GM18907 (cell line): ENCODE measurements around the gene ZNF426.

Source experiments
- ATAC-seq: cut with Tn5 transposase; IDR thresholded peaks from one replicate; pipeline ENCODE4 v1.9.1; 2021; ENCODE audit warnings: mild to moderate bottlenecking, moderate library complexity; ENCODE audit not compliant: unreplicated experiment

Gene ZNF426

DNA sequence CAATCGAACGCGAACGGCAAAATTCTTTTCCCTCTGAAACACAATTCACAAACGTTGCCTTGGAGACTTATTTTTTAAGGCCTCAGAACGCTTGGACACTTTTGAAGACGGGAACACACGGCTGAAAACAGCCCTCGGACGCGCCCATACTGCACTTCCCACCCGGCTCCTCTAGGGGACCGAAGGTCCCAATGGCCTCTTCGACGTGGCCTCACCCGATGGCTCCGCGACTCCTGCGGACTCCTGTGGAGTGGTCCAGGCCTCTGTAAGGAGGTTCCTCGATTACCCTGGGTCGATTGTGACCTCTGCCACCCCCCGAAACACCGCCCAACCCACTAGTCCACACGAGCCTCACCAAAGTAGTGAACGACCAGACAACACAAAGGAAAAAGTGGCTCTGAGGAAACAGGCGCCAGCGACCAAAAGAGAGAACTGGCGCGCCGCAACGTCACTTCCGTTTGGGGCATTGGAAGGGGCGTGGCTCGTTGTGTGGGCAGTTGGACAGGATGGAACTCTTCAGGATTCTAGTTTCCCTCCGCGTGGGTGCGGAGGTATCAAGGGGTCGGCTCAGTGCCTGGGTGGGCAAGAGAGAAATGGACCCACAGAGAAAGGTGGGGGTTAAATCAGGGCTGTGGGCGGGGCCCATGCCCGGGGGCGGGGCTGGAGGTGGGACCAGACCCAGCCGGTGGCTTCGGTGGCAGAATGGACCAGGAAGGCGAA lies 40.1 kb downstream of the ZNF426 start, which contains the start of gene ZNF560:
Gene ZNF560 (minus strand): TSS at position 434 of the 720 bp plus-strand sequence. CDS start 23,303 bp downstream, outside the sequence.
- ATAC-seq: no peak

DNA sequence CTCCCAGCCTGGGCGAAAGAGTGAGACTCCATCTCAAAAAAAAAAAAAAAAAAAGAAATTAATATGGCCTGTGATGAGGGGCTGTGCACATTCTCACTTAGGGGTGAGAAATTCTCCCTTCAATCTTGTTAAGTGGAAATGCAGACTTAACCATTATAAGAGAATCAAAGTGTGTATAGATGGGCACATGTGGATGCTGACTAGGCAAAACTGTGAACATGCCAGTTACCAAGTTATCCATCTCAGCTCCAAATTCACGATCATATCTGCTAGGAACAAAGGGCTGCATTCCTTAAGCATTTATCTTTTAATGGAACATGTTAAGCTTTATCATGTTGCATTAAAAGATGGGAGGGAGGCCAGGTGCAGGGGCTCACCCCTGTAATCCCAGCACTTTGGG lies 44.3 kb downstream of the ZNF426 start:
- ATAC-seq: no peak

DNA sequence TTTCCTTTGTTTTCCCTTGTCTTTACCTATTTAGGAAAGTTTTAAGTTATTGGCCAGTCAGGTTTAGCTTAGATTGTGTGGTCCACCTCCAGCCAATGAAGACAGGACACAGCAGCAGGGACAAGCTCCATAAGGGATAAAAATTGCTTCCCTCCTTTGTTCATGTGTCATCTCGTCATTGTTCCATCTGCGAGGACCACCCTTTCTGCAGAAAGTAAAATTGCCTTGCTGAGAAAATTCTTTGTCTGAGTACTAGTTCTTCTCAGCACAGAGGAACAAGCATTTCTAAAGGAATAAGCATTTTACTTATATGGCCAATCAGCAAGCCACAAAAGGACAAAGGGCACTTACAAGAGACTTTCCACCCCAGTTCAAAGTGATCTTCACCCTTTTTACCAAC lies 51.4 kb downstream of the ZNF426 start:
- no peak for ATAC-seq

DNA sequence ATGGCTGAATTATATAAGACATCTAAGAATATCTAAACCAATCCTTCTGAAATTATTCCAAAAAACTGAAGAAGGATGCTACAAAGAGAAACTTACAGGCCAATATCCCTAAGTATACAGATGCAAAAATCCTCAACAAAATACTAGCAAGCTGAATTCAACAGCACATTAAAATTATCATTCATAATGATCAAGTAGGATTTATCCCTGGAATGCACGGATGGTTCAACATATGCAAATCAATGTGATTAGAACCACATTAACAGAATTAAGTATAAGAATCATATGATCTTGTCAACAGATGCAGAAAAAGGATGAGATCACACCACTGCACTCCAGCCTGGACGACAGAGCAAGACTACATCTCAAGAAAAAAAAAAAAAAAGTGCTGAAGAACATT lies 53.3 kb downstream of the ZNF426 start:
- no peak for ATAC-seq

DNA sequence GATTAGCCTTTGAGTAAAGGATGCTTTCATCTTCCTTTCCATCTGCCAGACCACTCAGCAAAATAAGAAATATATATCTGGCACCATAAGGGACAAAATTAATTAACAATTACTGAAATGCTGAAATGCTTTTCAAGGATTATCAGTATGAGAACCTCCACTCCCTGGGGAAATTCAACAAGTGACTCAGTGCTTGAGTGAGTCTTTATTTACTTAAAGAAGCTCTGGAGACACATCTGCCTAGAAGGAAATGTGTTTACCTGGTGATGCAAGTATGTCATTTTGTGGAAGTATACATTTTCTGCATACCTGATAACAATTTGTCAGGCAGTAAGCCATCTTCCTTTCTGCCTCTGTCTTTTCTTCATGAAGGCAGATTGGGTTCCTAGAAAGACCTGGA lies 63.5 kb downstream of the ZNF426 start:
- ATAC-seq: no peak
